ENCODE data around the gene ONECUT3. TPM values are rescaled to one million over a fixed set of nuclear protein-coding genes. Genes with fewer than 3 reads are reported as not detected.

ONECUT3 gene
- total RNA-seq, 2 donors from 2014 or later, result 0.42 TPM; not detected in 1

DNA sequence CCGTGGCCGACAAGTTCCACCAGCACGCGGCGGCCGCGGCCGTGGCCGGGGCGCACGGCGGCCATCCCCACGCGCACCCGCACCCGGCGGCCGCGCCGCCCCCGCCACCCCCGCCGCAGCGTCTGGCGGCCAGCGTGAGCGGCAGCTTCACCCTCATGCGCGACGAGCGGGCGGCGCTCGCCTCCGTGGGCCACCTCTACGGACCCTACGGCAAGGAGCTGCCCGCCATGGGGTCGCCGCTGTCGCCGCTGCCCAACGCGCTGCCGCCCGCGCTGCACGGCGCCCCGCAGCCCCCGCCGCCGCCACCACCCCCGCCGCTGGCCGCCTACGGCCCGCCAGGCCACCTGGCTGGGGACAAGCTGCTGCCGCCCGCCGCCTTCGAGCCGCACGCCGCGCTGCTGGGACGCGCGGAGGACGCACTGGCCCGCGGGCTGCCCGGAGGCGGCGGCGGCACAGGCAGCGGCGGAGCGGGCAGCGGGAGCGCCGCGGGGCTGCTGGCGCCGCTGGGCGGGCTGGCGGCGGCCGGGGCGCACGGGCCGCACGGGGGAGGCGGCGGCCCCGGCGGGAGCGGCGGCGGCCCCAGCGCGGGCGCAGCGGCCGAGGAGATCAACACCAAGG, 821 bp downstream of the ONECUT3 start:
- no peak overlapping the region for H3K4me3 ChIP-seq
- peaks cover 12% of the 10 kb centered on the region for H3K27me3 ChIP-seq (replicated peaks; ENCODE audit: insufficient read depth)
- no peak overlapping the region for H3K27ac ChIP-seq
- DNase-seq (ENCODE audit: low spot score) (no peak), ATAC-seq (ENCODE audit: insufficient number of reproducible peaks, low FRiP score, low read depth) (no peak)
- peaks cover 9 to 24% of the 10 kb centered on the region in 2 donors for H3K4me1 ChIP-seq (ENCODE audit: control insufficient read depth in 1 of 2, low read depth in 2 of 2)
- H3K9me3 ChIP-seq, result no peaks in the 10 kb centered on the region
- H3K36me3 ChIP-seq, result no peaks in the 10 kb centered on the region
- TF ChIP-seq, protein P1, sequence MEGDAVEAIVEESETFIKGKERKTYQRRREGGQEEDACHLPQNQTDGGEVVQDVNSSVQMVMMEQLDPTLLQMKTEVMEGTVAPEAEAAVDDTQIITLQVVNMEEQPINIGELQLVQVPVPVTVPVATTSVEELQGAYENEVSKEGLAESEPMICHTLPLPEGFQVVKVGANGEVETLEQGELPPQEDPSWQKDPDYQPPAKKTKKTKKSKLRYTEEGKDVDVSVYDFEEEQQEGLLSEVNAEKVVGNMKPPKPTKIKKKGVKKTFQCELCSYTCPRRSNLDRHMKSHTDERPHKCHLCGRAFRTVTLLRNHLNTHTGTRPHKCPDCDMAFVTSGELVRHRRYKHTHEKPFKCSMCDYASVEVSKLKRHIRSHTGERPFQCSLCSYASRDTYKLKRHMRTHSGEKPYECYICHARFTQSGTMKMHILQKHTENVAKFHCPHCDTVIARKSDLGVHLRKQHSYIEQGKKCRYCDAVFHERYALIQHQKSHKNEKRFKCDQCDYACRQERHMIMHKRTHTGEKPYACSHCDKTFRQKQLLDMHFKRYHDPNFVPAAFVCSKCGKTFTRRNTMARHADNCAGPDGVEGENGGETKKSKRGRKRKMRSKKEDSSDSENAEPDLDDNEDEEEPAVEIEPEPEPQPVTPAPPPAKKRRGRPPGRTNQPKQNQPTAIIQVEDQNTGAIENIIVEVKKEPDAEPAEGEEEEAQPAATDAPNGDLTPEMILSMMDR (IDR thresholded peaks at IDR 0.05), result no peak

DNA sequence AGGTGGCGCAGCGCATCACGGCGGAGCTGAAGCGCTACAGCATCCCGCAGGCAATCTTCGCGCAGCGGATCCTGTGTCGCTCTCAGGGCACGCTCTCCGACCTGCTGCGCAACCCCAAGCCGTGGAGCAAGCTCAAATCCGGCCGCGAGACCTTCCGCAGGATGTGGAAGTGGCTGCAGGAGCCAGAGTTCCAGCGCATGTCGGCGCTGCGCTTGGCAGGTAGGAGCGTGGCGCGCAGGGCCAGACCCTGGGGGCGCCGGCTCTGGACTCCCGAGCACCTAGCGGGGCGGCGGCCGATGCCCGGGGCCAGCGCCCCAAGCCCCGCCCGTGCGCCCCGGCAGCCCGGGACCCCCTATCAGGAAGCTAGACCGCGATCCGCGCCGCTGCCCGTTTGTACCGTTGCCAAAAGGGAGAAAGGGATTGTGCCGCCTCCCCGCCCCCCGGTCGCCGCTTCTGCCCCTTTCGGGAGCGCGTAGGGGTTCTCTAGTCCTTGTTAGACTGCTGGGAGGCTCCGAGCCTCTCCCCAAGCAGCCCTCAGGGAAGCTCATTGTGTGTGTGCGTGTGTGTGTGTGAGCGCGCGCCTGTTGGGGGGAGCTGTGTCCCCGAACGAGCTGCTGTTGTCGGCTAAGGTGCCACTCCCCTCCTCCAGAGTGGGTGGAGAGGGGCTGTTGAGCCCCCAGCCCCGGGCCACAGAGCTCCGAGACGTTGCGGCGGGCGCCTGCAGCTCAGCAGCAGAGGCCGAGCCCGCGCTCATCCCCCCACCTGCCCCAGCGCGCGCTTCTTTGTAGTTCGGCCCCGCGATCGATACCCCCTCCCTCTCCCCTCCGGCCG, 1.5 kb downstream of the ONECUT3 start:
- TF ChIP-seq, protein P1 (IDR thresholded peaks at IDR 0.05), result no peak
- Histone ChIP-seq H3K9me3 (no peaks in the 10 kb centered on the region), H3K27ac (no peak overlapping the region), H3K4me3 (no peak overlapping the region), H3K27me3 (replicated peaks; ENCODE audit: insufficient read depth) (peaks cover 12% of the 10 kb centered on the region), H3K36me3 (no peaks in the 10 kb centered on the region), H3K4me1 (ENCODE audit: control insufficient read depth in 1 of 2, low read depth in 2 of 2) (peaks cover 2 to 17% of the 10 kb centered on the region in 2 donors)
- DNase-seq (ENCODE audit: low spot score), result no peak
- no peak for ATAC-seq (ENCODE audit: insufficient number of reproducible peaks, low FRiP score, low read depth)

DNA sequence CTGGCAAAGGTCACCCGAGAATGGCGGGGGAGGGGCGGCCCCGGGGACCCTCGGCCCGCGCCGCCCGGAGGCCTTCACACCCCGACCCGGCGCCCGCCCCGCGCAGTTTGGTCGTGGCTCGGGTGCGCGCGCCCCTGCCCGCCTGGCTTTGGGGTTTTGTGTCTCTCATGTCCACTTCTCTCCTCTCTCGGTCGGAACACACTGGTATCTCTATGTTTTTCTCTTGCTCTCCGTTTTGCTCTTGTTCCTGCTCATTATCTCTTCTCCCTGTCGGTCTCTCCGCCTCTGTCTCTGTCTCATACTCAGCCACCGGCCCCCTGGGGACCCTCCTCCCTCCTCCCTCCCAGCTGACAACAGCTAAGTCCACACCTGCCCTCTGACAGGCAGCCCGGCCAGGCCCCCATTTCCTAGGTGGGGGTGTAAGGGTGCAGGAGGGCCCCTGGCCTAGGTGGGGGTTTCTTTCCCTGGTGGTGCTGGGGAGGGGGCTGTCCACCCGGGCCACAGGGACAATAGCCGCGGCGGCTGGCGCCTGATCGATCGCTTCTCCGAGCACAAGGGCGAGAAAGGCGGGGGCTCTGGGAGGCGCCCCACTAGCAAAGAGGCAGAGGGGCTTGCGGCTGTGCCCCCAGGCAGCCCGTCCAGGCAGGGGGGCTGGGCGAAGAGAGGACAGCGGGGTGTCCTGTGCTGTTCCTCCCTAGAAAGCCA, 2.3 kb downstream of the ONECUT3 start:
- no peak for ATAC-seq (ENCODE audit: insufficient number of reproducible peaks, low FRiP score, low read depth)
- Histone ChIP-seq H3K27me3 (replicated peaks; ENCODE audit: insufficient read depth) (peaks cover 12% of the 10 kb centered on the region), H3K9me3 (no peaks in the 10 kb centered on the region), H3K36me3 (no peaks in the 10 kb centered on the region), H3K4me3 (no peak overlapping the region), H3K4me1 (ENCODE audit: control insufficient read depth in 1 of 2, low read depth in 2 of 2) (peaks cover 0 to 10% of the 10 kb centered on the region in 2 donors), H3K27ac (no peak overlapping the region)
- no peak for DNase-seq (ENCODE audit: low spot score)
- TF ChIP-seq, protein P1 (IDR thresholded peaks at IDR 0.05), result no peak

DNA sequence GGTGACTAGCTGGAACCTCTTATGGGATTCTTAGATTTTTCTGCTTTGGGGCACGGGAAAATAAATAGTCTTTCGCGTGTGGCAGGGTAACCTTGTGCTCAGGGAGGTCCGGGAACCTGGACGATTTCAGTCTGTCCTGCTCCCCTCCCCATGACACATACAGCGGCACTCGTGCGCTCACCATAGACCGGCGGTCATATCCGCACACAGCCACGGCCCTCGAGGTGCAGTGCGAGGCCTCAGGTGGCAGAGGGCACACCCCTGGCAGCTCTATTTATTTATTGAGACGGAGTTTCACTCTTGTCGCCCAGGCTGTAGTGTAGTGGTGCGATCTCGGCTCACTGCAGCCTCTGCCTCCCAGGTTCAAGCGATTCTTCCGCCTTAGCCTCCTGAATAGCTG, 3.0 kb downstream of the ONECUT3 start:
- Histone ChIP-seq H3K4me3 (no peak overlapping the region), H3K4me1 (ENCODE audit: control insufficient read depth in 1 of 2, low read depth in 2 of 2) (peaks cover 0 to 10% of the 10 kb centered on the region in 2 donors), H3K36me3 (no peaks in the 10 kb centered on the region), H3K27me3 (replicated peaks; ENCODE audit: insufficient read depth) (peaks cover 12% of the 10 kb centered on the region), H3K27ac (no peak overlapping the region), H3K9me3 (no peaks in the 10 kb centered on the region)
- no peak for DNase-seq (ENCODE audit: low spot score)
- TF ChIP-seq, protein P1 (IDR thresholded peaks at IDR 0.05), result no peak
- no peak for ATAC-seq (ENCODE audit: insufficient number of reproducible peaks, low FRiP score, low read depth)
